ENCODE data around the gene TMCC1.

Gene TMCC1

GRCh38 chr3:129672412-129672811, 221.1 kb downstream of the TMCC1 start:
- no peak for DNase-seq (ENCODE audit: low read depth)
- no peak for TF ChIP-seq CTCF (IDR thresholded peaks at IDR 0.05; ENCODE audit: low read depth, low read length, missing control alignments)
- no peak overlapping the region for H3K4me3 ChIP-seq (ENCODE audit: low read depth, low read length)

GRCh38 chr3:129665024-129665768, 228.3 kb downstream of the TMCC1 start:
- DNase-seq (ENCODE audit: low read depth) = no peak
- H3K4me3 ChIP-seq (ENCODE audit: low read depth, low read length) = no peak overlapping the region
- no peak for TF ChIP-seq CTCF (IDR thresholded peaks at IDR 0.05; ENCODE audit: low read depth, low read length, missing control alignments)

- no peak overlapping the region for H3K4me3 ChIP-seq (ENCODE audit: low read depth, low read length)
- no peak for DNase-seq (ENCODE audit: low read depth)
- TF ChIP-seq CTCF (IDR thresholded peaks at IDR 0.05; ENCODE audit: low read depth, low read length, missing control alignments) = no peak
Observed at GRCh38 chr3:129663930-129664646, 229.4 kb downstream of the TMCC1 start.

- TF ChIP-seq CTCF (IDR thresholded peaks at IDR 0.05; ENCODE audit: low read depth, low read length, missing control alignments) = no peak
- H3K4me3 ChIP-seq (ENCODE audit: low read depth, low read length) = no peak overlapping the region
- no peak for DNase-seq (ENCODE audit: low read depth)
Observed at GRCh38 chr3:129663045-129663446, 230.5 kb downstream of the TMCC1 start.

- DNase-seq (ENCODE audit: low read depth) = no peak
- no peak for TF ChIP-seq CTCF (IDR thresholded peaks at IDR 0.05; ENCODE audit: low read depth, low read length, missing control alignments)
- no peak overlapping the region for H3K4me3 ChIP-seq (ENCODE audit: low read depth, low read length)
Observed at GRCh38 chr3:129662191-129662608, 231.3 kb downstream of the TMCC1 start.

- no peak overlapping the region for H3K4me3 ChIP-seq (ENCODE audit: low read depth, low read length)
- TF ChIP-seq CTCF (IDR thresholded peaks at IDR 0.05; ENCODE audit: low read depth, low read length, missing control alignments) = no peak
- DNase-seq (ENCODE audit: low read depth) = no peak
Observed at GRCh38 chr3:129661766-129662165, 231.7 kb downstream of the TMCC1 start.
